Mononuclear cell (primary cell): ENCODE results near the gene ANXA4. TPM values are rescaled to one million over a fixed set of nuclear protein-coding genes. Genes with fewer than 3 reads are reported as not detected.

Experiments
- H3K27me3 ChIP-seq: 2 replicates; pipeline ENCODE4 v1.6.0; 2011; ENCODE audit warnings: low read length, control low read depth; ENCODE audit not compliant: insufficient read depth
- H3K4me1 ChIP-seq: 2 replicates; pipeline ENCODE4 v1.5.1; 2011; ENCODE audit warnings: mild to moderate bottlenecking, low read length, control low read depth; ENCODE audit not compliant: insufficient read depth
- H3K4me3 ChIP-seq: 2 replicates; pipeline ENCODE4 v1.5.1; 2011; ENCODE audit warnings: mild to moderate bottlenecking, low read length, moderate library complexity
- H3K9me3 ChIP-seq: 2 replicates; pipeline ENCODE4 v1.5.1; 2011; ENCODE audit warnings: low read depth, mild to moderate bottlenecking, control low read depth, low read length
- total RNA-seq: library from RNA; depleted of rRNA; stranded (reverse); fragments of >200 nt; gene quantifications from one replicate; pipeline ENCODE4 v1.2.3, GENCODE V29; 2012

Gene ANXA4
- total RNA-seq, 1 donor = 6.0 TPM

- Histone ChIP-seq H3K4me1 (no peaks in the 10 kb centered on the region), H3K4me3 (no peak overlapping the region), H3K9me3 (no peaks in the 10 kb centered on the region), H3K27me3 (no peaks in the 10 kb centered on the region)
These were observed 102.6 kb downstream of the ANXA4 start for GRCh38 chr2:69844560-69844959.

- H3K27me3 ChIP-seq = no peaks in the 10 kb centered on the region
- no peaks in the 10 kb centered on the region for H3K9me3 ChIP-seq
- H3K4me1 ChIP-seq = no peaks in the 10 kb centered on the region
- no peak overlapping the region for H3K4me3 ChIP-seq
These were observed 104.5 kb downstream of the ANXA4 start for GRCh38 chr2:69846182-69847067.

GRCh38 chr2:69847068-69847828 lies 105.3 kb downstream of the ANXA4 start:
- H3K9me3 ChIP-seq = no peaks in the 10 kb centered on the region
- no peaks in the 10 kb centered on the region for H3K4me1 ChIP-seq

DNA sequence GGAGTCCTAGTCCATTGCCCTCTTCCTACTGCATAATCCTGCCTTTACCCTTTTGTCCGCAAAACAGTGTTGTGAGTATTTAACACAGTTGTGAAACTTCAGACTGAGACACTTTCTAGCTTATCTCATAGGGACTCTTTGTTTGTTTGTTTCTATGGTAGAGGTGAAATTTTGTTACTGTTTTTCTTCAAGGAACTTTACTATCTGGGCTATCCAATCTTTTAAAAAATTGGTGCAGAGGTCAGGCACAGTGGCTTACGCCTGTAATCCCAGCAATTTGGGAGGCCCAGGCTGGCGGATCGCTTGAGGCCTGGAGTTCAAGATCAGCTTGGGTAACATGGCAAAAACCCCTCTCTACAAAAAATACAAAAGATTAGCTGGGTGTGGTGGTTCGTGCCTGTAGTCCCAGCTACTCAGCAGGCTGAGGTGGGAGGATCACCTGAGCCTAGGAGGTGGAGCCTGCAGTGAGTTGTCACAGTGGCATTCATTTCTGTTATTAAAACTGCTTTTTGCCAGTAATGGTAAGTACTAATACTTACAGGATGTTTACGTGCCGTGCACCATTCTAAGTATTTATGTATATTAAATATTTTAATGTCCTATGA lies 106.4 kb downstream of the ANXA4 start:
- Histone ChIP-seq H3K4me1 (no peaks in the 10 kb centered on the region), H3K27me3 (no peaks in the 10 kb centered on the region), H3K4me3 (no peak overlapping the region), H3K9me3 (no peaks in the 10 kb centered on the region)

More at GRCh38 chr2:69847068-69847828, 105.3 kb downstream of the ANXA4 start:
- no peak overlapping the region for H3K4me3 ChIP-seq
- no peaks in the 10 kb centered on the region for H3K27me3 ChIP-seq

DNA sequence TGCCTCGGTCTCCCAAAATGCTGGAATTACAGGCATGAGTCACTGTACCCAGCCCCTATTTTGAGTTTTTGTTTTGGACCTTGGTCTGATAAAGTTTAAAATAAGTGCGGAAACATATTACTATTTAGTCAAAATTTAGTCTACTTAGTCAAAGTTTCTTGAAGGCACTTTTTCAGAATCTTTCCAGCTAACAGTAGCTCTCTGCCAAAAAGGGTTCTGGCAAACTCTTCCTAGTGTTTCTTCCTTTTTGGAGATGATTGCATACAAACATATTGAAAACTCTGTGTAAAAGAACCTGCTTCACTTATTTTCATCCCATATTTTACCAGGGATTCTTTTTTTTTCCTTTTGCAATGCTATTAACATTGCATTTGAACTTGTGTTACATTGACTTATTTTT lies 116.3 kb downstream of the ANXA4 start:
- Histone ChIP-seq H3K27me3 (no peaks in the 10 kb centered on the region), H3K9me3 (no peaks in the 10 kb centered on the region), H3K4me1 (no peaks in the 10 kb centered on the region), H3K4me3 (no peak overlapping the region)

DNA sequence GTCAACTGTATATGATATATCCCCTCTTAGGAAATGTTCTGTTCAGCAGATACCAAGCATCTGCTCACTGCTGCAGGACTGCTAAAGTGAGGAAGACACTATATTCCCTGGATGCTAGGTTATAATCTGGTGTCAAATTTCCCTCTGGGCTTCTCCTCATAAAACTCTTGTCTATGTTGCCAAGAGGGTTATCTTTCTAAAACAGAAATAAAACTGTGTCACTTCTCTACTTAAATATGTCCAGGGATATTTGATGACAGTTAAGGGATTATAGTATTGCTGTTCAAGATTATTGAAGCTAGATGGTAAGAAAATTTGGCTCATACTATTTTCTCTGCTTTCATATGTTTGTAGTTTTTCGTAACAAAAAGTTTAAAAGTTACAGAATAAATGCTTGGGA lies 121.4 kb downstream of the ANXA4 start:
- Histone ChIP-seq H3K27me3 (no peaks in the 10 kb centered on the region), H3K9me3 (no peaks in the 10 kb centered on the region), H3K4me1 (no peaks in the 10 kb centered on the region), H3K4me3 (no peak overlapping the region)

Other genes with a start within 250 kb of the ANXA4 start
- gene AAK1, start 98.4 kb upstream of the ANXA4 start, total RNA-seq = 118 TPM
- gene GMCL1, start 87.5 kb downstream of the ANXA4 start, total RNA-seq = 18.6 TPM
- 66.4 TPM for gene SNRNP27, start 151.8 kb downstream of the ANXA4 start, total RNA-seq
- 80.9 TPM for gene MXD1, start 173.0 kb downstream of the ANXA4 start, total RNA-seq
- gene ASPRV1, start 219.5 kb downstream of the ANXA4 start, total RNA-seq = 0.84 TPM